Eye (tissue), 1 donor: ENCODE data around the gene POLR3K.
A peak's percentile ranks its signal among the peaks of the same experiment; 100 is the strongest.
"Not testable (repeated sequence)": the region's sequence is repeated elsewhere in the genome, so short reads cannot be mapped to it uniquely, and the experiment has no call there.

Experiments used
- DNase-seq: peaks from one replicate; pipeline ENCODE4 v3.0.0-alpha.2; 2015

The POLR3K gene

DNA sequence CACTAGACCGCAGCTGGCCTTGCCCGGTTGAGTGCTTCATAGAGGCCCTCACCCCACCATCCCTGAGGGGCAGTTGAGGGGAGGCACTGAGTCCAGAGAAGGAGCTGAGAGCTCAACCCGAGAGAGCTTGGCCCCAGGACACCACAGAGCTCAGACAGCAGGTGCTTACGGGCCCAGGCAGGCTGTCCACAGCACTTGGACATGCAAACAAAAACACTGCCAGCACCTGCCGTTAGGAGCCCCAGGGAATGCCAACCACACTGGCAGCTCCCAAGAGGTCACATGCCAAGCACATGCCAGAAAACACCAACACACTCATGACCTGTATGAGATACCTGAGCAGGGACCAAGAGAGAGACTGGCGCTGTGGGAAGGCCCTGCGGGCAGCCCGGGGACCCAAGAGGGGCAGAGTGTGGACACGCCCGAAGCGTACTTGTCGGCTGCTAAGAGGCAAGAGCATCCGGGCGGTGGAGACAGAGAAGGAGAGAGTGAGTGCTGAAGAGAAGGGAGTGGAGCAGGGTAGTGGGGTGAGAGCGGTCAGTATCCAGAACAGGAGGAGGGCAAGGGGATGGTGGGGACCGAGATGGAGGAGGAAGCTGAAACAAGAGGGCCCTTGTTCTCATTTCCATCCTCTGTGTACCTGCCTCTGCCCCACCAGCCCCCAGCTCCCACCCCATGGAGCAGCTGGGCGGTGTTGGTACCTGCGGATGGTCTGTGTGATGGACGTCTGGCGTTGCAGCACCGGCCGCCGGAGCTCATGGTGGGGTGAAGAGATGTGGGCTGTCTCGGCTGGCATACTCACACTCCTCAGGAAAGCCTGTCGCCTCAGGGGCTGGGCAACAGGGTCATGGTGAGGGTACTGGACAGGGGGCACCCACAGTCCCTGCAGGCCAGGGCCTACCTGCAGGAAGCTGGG, 10.8 kb upstream of the POLR3K start:
- DNase-seq = no peak

DNA sequence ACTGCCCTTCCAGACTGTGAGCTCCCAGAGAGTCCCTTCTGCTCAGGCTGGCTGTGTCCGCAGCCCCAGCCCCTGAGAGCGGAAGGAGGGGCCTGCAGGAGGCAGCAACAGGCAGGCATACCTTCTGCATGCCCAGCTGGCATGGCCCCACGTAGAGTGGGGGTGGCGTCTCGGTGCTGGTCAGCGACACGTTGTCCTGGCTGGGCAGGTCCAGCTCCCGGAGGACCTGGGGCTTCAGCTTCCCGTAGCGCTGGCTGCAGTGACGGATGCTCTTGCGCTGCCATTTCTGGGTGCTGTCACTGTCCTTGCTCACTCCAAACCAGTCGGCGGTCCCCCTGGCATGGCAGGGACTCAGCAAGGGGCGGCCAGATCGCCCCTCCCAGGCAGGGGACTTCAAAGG, 10.1 kb upstream of the POLR3K start:
- no peak for DNase-seq

DNA sequence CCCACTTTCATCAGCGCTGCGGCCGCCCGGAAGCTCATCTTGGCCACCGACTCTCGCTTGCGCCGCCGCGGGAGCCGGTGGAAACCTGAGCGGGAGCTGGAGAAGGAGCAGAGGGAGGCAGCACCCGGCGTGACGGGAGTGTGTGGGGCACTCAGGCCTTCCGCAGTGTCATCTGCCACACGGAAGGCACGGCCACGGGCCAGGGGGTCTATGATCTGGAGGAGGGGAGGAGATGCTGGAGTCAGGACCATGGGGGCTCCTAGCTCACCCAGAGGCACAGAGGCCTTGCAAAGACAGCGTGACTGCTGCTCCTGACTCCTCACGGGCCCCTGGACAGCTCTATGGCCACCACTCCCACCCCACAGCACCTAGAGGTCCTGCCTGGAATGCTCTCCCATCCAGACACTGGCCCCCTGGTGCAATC, 9.6 kb upstream of the POLR3K start:
- DNase-seq = no peak

DNA sequence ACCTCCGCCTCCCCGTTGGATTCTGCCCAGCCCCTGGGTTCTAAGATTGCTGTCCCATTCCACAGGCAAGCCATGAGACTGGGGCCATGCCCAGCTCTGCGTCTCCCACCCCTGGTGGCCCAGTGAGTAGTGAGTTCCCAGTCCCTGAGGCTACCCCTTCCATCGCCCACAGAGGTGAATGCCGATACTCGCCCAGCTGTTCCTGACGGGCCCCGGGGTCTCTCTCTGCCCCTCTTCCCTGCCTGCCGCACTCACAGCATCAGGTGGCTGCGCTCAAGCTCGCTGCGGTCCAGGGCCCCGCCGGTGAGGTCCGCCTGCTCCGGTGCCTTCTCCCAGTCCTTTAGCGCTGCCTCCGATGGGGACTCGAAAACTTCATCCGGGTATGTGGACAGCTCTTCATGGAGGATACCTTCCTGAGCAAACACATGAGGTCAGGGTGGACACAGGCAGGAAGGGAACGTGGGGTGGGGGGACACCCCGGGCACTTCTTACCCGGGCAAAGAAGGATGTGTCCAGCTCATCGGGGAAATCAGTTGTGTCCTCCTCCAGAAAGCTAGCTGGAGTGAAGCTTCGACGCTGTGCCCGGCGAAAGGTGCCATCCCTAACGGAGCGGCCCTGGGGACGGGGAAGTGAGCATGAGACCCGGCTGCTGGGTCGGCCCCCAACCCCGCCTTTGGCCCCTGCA, 9.0 kb upstream of the POLR3K start:
- no peak for DNase-seq

DNA sequence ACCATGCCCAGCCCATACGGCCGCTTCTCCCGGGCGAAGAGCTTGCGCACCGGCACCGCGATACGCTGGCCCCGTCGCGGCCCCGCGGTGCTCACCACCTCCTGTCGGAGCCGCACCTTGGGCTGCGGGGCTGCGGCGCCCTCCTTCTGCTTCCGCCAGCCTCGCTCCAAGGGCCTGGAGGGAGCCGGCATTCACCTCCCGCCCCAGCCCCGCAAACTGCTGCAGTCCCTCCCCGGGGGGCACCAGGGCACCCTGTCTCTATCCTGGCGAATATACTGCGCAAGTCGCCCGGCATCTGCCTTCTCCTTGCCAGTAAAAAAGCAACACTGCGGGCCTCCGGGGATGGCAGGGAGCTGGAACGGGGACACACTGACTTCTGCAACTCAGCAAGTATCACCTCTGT, 8.5 kb upstream of the POLR3K start:
- DNase-seq = no peak

DNA sequence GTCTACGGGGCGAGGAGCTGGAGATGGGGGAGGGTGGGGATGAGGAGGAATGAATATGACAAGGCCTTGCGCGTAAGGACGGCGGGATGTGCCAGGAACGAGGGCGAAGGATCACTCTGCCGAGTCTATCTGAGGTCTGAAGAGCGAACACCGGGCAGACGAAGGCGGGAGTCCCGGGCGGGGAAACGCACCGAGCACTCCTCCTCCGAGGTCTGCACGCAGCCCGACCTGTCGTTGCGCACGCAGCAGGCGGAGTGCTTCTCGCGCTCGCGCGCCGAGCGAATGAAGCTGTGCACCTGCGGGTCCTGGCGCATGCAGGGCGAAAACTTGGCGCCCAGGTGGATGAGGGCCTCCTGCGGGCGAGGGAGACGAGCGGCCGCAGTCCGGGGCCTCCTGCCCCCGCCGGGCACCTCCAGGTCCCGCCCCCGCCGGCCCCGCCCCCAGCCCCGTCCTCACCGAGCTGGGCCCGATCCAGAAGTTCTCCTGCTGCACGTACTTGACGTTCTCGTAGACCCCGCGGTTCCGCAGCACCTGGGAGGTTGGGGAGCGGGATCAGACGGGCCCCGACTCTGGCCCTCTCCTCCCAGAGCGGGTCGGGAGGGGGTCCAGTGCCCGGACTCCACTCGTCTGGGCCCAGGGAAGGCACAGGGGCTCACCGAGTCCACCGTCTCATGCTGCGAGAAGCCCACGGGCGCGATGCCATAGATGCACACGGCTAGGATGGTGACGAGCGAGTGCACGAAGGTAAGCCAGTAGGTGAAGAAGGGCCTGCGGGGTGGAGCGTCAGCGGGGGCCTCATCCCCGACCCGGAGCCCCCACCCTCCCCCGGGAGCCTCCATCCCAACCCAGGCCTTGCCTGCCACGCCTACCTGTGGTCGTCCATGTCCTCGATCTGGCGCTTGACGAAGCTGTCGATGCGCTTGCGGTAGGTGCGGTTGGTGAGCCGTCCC, 7.8 kb upstream of the POLR3K start:
- no peak for DNase-seq

DNA sequence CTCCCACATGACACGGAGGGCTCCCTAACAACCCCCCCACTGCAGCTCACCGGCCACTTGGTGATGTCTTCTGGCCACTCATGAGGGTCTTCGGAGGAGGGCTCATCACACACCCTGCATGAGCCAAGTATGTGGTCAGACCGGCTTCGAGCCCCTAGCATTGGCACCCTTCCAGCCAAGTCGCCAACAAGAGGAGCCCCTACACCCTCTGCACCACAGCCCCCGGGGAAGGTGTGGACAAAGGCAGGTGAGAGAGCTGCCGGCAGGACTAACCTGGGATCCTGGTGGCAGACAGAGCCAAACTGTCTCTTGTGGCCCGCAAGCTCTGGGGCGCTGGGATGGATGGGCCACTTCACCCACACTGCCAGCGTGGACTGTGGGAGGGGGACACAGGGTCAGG, 6.8 kb upstream of the POLR3K start:
- DNase-seq = no peak

DNA sequence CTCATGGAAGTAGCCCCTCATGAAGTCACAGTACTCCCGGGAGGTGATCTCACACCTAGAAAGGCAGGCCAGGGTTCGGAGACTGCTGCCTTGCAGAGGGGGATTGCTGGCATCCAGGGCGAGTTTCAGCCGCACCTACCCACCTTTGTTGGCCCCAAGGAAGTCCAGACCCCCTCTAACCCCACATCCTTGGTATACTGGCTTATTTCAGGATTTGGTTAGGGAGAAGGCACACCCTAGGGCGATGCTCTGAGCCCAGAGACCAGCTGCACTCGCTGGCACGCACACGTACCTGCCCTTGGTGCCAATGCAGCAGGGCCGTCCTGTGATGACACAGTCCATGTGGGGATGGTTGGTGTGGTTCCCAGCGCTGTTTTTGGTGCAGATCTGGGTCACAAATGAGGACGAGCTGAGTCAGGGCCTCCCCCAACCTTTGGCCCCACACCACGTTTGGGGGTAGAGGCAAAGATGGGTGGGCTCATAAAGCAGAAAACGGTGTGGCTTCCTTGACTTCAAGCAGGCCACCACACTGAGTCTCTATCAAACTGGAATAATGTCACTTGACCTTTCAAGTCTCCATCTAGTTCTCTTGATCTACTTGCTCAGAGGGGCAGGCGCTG, 6.1 kb upstream of the POLR3K start:
- DNase-seq = no peak

DNA sequence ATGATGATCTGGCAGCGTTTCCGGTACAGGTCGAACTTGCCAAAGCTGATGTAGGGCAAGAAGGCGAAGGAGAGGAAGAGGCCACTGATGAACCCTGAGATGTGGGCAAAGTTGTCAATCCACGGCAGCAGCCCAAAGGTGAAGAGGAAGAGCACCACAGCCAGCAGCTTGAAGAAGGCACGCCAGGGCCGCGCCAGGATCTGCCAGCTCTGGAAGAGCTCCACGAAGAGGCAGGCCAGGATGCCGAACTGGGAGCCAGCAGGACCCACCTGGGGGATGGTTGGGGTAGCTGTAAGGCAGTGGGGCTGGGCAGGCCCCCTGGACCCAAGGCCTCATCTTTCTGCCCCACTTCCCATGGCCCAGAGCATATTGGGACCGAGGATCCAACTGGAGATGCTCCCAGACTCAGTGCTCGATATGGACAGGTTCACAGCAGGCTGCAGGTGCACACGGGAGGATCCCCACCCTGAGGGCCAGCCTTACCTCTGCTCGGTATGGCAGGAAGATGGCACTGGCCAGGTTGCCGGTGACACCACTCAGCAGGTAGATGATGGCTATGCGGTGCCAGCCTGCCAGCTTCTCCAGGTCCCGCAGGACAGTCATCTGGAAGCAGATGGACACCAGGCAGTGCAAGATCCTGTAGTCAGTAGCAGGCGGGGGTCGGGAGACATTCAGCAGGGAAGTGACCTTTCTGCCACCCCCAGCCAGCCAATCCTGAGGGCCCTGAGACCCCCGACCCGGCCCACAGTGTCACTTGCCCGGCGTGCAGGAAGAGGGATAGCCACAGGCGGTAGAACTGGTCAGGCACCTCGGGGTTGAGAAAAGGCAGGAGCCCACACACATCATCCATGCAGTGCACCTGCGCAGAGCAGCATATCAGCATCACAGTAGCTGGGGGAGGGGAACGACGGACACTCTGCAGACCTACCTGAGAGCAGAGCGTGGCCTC, 5.4 kb upstream of the POLR3K start:
- no peak for DNase-seq

DNA sequence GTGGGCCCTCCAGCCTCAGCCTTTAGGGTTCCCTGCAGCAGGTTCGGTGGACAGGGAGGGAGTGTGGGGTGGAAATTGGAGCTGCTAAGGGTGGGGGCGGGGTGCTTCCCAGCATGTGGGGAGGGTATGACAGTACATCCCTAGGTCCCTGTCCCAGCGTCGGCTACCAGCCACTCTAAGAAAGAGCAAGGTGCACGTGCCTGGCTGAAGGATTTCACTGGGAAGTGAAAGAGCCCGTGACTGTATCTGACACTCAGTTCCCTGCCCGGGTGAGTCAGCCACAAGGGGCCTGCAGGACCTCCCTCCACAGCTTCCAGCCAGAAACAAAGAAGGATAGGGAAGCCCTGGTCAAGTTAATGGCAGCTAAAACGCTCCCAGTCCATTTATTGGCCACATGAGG, 4.3 kb upstream of the POLR3K start:
- no peak for DNase-seq

DNA sequence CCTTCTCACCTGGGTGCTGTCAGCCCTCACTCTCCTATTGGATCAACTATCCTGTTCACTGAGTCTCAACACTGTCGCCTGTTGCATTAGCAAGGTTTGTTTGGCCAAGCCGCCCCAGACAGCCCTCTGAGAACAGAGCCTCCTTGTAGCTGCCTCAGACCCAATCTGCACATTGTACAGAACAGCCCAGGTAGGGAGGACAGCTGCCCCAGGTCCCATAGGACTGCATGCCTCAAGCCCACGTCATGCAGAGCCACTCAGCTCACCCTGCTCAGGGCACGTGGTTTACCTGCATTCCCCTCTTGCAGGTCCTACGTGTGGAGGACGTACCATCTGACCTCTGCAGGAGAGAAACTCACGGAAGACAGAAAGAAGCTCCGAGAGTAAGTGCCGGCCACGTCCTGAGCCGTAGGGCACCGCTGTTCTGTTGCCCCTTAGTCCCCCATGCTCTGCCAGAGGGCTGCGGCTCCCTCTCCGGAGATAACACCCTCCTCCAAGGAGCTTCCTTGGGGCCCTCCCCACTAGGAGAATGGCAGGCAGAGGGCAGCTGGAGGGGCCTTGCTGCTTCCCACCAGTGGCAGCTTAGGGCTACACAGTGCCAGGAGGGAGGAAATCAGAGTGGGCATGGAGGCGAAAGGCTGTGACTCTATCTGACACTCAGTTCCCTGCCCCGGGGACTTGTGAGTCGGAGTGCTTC, 3.0 kb upstream of the POLR3K start:
- no peak for DNase-seq

DNA sequence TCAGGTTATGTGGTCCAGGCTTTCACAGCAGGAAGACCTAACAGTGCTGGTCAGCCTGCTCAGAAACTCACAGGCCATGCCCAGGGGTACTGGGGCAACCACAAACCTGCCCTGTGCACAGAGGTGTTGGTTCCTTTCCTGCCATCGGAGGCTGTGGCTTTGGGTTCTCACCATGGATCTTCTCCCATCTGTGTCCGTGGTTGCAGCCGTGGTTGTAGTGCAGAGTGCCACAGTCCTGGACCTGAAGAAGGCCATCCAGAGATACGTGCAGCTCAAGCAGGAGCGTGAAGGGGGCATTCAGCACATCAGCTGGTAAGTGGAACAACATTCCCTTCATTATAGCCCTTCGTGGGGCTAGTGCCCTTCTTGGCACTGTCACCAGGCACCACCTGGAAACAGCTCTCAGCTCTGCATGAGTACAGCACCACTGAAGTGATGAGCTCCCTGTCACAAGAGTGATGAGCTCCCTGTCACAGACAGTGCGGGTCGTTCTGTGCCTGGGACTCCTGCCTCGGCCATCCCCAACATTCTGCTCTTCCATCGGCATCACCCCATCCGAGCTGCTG, 2.2 kb upstream of the POLR3K start:
- DNase-seq = no peak

DNA sequence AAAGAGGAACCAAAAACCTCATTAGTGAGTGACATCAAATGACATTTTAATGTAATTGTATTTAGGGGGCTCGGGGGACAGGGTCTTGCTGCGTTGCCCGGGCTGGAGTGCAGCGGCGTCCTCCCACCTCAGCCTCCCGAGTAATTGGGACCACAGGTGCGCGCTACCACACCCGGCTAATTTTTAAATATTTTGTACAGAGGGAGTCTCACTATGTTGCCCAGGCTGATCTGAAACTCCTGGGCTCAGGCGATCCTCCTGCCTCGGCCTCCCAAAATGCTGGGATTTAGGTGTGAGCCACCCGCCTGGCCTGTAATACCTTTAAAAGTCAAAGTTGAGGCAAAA, 801 bp upstream of the POLR3K start:
- peak; percentile 33 for DNase-seq

DNA sequence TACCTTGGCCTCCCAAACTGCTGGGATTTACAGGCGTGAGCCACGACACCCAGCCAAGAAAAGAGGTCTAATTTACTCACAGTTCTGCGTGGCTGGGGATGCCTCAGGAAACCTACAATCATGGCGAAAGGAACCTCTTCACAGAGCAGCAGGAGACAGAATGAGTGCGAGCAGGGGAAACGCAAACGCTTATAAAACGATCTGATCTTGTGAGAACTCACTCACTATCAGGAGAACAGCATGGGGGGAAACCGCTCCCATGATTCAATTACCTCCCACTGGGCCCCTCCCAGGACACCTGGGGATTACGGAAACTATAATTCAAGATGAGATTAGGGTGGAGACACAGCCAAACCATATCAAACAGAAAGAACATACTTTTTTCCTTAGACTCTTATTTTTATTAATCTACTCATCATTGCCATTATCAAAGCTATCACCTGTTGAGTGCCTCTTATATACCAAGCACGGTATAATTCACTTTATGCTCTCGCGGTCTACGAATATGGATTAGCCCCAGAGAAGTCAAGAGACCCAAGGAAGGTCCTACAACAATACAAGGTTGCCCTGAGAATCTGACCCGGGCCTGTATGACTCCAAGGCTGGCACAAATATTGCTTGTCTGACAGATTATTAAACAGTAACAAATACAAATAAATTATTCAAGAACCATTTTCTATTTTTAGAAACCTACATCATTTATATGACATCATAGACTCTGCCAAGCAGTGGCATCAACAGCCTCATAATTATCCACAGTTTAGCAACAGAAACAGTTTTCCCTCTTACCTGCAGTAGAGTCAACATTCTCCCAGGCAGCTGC, 2.4 kb downstream of the POLR3K start:
- DNase-seq = no peak

DNA sequence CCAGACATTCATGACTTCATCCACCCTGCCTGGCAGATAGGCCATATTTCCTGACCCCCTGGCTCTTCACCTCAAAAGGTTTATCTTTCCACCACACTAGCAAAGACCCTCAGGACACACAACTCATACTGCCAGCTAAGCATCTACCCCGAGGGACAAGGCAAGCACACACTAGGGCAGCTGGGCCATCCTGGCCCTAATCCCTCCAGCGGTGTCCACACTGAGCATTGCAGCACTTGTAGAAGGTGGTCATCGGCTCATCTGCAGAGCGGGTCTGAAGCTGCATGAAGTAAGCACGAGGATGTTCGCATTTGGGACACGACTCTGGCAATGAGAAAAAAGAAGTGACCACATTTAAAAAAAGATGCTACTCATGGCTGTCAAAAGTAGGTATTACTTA, 6.2 kb downstream of the POLR3K start:
- no peak for DNase-seq

DNA sequence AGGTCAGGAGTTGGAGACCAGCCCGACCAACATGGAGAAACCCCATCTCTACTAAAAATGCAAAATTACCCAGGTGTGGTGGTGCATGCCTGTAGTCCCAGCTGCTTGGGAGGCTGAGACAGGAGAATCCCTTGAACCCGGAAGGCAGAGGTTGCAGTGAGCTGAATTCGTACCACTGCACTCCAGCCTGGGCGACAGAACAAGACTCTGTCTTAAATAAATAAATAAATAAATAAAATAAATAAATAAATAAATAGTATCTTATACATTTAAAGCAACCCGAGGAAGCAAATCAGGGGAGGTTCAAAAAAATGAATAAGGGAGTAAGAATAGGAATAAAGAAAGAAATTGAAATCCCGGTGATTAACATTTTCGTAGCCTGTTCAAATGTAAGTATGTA, 6.9 kb downstream of the POLR3K start:
- not testable (repeated sequence) for DNase-seq

DNA sequence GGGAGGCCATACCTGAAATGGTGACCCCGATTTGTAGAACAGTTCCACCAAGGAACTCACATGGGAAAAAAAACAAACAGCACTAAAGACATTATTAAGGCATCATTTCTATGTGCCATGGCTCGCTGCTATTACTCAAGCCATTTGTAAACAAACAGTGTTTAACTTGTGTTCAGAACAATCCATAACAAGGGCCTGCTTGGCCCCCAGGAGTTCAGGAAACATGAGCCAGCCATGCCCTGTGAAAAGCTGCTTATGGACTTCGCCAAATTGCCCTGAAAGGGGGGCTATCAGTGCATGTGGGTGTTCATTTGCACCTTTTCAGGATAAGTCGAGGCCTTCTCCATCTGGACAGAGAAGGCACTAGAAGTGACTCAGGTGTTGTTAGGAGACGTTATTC, 8.0 kb downstream of the POLR3K start:
- DNase-seq = no peak

DNA sequence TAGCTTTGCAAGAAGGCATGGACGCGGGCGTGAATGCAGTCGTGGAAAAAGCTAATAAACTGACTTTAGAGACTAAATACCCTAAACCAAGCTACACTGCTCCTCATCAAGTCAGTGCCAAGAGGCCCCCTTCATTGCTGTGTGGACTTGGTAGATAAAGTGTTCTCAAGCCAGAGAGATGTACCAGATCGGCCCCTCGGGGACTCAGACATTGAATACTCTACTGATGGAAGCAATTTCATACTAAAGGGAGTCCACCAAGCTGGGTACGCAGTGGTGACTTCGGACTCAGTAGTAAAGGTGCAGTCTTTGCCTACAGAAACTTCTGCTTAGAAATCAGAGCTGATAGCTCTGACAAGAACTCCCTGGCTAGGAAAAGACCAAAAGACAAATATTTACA, 8.8 kb downstream of the POLR3K start:
- DNase-seq = no peak

DNA sequence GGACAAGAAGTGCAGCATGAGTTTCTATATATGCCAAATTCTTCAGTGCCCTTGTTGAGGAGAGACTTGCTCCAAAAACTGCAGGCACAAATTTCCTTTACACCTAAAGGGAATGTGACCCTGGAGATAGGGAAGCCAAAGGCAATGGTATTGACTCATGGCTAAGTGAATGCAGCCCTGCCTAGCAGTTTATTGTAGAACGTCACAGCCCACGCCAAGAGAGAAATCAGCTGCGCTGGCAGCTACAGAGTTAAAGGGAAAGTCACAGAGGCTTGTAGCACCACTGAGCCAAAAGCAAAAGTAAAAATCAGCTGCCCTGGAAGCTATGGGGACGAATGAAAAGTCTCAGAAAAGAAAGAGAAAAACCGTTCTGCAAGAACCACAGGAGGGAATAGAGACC, 10.1 kb downstream of the POLR3K start:
- no peak for DNase-seq

DNA sequence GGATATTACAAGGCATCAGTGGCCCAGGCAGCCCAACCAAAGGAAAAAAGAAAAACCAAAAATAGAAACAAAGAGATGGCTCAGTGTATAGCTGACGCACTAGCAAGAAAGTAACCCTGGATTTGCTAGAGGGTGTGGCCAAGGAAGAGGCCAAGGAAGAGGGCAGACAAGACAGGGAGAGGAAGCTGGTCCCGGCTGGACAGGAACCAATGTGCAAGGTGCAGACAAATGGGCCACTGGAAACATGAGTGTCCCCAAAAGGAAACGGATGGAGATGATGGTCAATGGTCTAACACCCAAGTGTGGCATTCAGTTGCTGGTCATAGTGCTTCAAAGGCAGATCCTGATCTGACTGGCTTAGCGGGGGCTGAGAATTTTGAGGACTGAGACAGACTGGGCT, 10.7 kb downstream of the POLR3K start:
- no peak for DNase-seq
